ENCODE data around the gene EGLN2. TPM values are rescaled to one million over a fixed set of nuclear protein-coding genes. Genes with fewer than 3 reads are reported as not detected.
A peak's percentile ranks its signal among the peaks of the same experiment; 100 is the strongest.

EGLN2 gene
- total RNA-seq, 4 donors from 2014 or later = 30.3 to 50.9 (median 33.0) TPM

DNA sequence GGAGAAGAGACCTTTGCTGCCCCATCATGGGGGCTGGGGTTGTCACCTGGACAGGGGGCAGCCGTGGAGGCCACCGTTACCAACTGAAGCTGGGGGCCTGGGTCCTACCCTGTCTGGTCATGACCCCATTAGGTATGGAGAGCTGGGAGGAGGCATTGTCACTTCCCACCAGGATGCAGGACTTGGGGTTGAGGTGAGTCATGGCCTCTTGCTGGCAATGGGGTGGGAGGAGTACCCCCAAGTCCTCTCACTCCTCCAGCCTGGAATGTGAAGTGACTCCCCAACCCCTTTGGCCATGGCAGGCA is 9.0 kb downstream of the EGLN2 start:
- Histone ChIP-seq H3K27me3 (no peaks in the 10 kb centered on the region), H3K36me3 (peaks cover 0 to 42% (median 6%) of the 10 kb centered on the region in 3 donors), H3K27ac (peak overlapping the region in 3 of 4 donors; percentile 84 to 98 (median 88)), H3K9me3 (no peaks in the 10 kb centered on the region), H3K4me1 (peaks cover 62 to 97% (median 78%) of the 10 kb centered on the region in 3 donors), H3K4me3 (no peak overlapping the region)
- WGBS, 2 donors = no CpG with 5 or more reads among the region's 2 CpGs
- intact Hi-C loops (cut with DNase I) = no loop called here
- DNase-seq = no peak
- TF ChIP-seq CTCF (IDR thresholded peaks at IDR 0.05) (no peak), POLR2A (IDR thresholded peaks at IDR 0.05) (no peak)

GRCh38 chr19:40808497-40808896 is 9.5 kb downstream of the EGLN2 start:
- H3K36me3 ChIP-seq = peaks cover 0 to 39% (median 6%) of the 10 kb centered on the region in 3 donors
- no peaks in the 10 kb centered on the region for H3K9me3 ChIP-seq
- H3K27me3 ChIP-seq = no peaks in the 10 kb centered on the region
- TF ChIP-seq POLR2A (IDR thresholded peaks at IDR 0.05) = no peak
- no peak for TF ChIP-seq CTCF (IDR thresholded peaks at IDR 0.05)
- no peak overlapping the region for H3K4me3 ChIP-seq
- intact Hi-C loops (cut with DNase I) = no loop called here
- WGBS, 2 donors = 60% methylated on average over 1 of the region's 5 CpGs; no CpG with 5 or more reads in 1 of the 2 donors
- no peak for DNase-seq
- peak overlapping the region in 1 of 4 donors; percentile 88 for H3K27ac ChIP-seq
- H3K4me1 ChIP-seq = peaks cover 57 to 95% (median 76%) of the 10 kb centered on the region in 3 donors

DNA sequence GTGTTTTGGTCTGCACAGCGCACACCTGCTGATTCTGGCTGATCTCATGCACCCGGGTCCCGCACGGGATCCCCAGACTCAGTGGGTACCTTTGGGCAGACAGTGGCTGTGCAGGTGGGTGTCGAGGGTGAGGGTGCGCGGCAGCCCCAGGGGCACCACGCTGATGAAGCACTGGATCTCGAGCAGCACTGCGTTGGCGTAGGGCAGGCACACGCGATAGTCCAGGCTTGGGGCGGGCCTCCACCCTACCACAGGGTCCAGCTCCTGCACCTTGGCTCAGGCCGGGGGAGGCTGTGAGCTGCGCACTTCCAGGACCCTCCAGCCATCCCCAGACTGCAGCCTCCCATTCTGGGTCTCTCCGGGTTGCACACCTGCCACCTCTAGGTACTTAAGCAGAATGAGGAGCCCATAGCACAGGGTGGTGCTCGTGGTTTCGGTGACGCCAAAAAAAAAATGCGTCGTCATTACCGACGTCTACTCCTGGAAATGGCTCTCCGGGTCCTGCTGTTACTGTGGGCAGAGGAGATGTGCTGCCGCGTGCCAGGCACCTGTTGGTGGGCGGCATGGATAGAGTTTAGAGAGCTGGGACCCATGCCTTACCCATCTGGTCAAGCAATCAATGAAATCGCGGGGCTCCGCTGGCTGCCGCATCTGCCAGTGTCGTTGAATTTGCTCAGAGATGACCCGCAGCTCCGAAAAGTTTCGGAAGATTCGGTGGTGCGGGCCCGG is 10.5 kb downstream of the EGLN2 start:
- TF ChIP-seq POLR2A (IDR thresholded peaks at IDR 0.05) (no peak), CTCF (IDR thresholded peaks at IDR 0.05) (no peak)
- 89 to 90% methylated on average over 17 to 26 of the region's 39 CpGs for WGBS, 2 donors

DNA sequence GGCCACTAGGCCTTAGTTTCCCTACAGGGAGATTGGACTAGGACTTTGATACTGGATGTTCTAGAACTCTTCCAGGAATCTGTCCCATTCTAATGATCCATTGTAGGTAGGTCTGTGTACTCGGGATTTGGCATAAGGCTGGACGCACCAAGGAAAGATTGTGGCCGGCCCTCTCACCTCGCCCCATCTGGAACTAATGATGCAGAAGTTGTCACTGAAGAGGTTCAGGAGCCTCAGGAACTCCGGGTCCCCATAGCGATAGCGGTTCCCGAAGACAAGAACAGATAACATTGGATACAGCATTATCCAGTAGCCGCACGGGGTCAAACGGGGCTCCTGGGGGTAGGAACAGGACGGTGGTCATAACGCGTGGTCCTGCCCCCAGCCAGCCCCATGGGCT is 11.2 kb downstream of the EGLN2 start:
- Histone ChIP-seq H3K27ac (peak overlapping the region; percentile 67 to 87 (median 84)), H3K4me3 (peak overlapping the region; percentile 27 to 66 (median 50)), H3K4me1 (peaks cover 40 to 79% (median 60%) of the 10 kb centered on the region in 3 donors), H3K9me3 (no peaks in the 10 kb centered on the region), H3K36me3 (peaks cover 0 to 27% (median 6%) of the 10 kb centered on the region in 3 donors), H3K27me3 (no peaks in the 10 kb centered on the region)
- WGBS, 2 donors = 40 to 77% methylated on average over 1 to 6 of the region's 14 CpGs
- TF ChIP-seq CTCF (IDR thresholded peaks at IDR 0.05) (no peak), POLR2A (IDR thresholded peaks at IDR 0.05) (no peak)
- DNase-seq = no peak
- intact Hi-C loops (cut with DNase I) = loop anchor here (5.0 kb wide), 1 partner anchor 148 kb away; no protein-coding TSS in a partner anchor

More for the DNA sequence above, 10.5 kb downstream of the EGLN2 start:
- Histone ChIP-seq H3K27ac (peak overlapping the region; percentile 7 to 87 (median 84)), H3K4me3 (peak overlapping the region in 3 of 4 donors; percentile 48 to 66 (median 53)), H3K9me3 (no peaks in the 10 kb centered on the region), H3K36me3 (peaks cover 0 to 29% (median 6%) of the 10 kb centered on the region in 3 donors), H3K4me1 (peaks cover 46 to 85% (median 66%) of the 10 kb centered on the region in 3 donors), H3K27me3 (no peaks in the 10 kb centered on the region)
- DNase-seq = no peak
- intact Hi-C loops (cut with DNase I) = loop anchor here (5.0 kb wide), 1 partner anchor 147 kb away; no protein-coding TSS in a partner anchor

Data from esophagus squamous epithelium (tissue), 5 donors.